SH-SY5Y (cell line): ENCODE results near the gene PET100.

ENCODE experiments used
- GATA2 ChIP-seq: IDR thresholded peaks from 2 replicates; pipeline ENCODE4 v1.6.1; 2011; ENCODE audit warnings: mild to moderate bottlenecking, low read depth, low read length
- GATA3 ChIP-seq: IDR thresholded peaks from 2 replicates; pipeline ENCODE4 v1.6.1; 2011; ENCODE audit warnings: low read depth, mild to moderate bottlenecking, low read length, moderate library complexity

Gene PET100

GRCh38 chr19:7620442-7621412, 8.9 kb upstream of the PET100 start:
- TF ChIP-seq GATA2 (no peak), GATA3 (no peak)

- TF ChIP-seq GATA2 (no peak), GATA3 (no peak)
Measured at GRCh38 chr19:7622933-7623685, 6.5 kb upstream of the PET100 start.

- TF ChIP-seq GATA3 (no peak), GATA2 (no peak)
Measured at GRCh38 chr19:7623725-7624603, 5.6 kb upstream of the PET100 start.

- TF ChIP-seq GATA3 (no peak), GATA2 (no peak)
Measured at GRCh38 chr19:7624810-7625209, 4.8 kb upstream of the PET100 start.

GRCh38 chr19:7625763-7626372, 3.7 kb upstream of the PET100 start:
- TF ChIP-seq GATA3 (no peak), GATA2 (no peak)

- TF ChIP-seq GATA2 (no peak), GATA3 (no peak)
Measured at GRCh38 chr19:7627166-7627565, 2.4 kb upstream of the PET100 start.

GRCh38 chr19:7628589-7629311, 843 bp upstream of the PET100 start:
- TF ChIP-seq GATA2: no peak
- no peak for TF ChIP-seq GATA3

GRCh38 chr19:7631577-7631976, 2.0 kb downstream of the PET100 start:
- no peak for TF ChIP-seq GATA3
- no peak for TF ChIP-seq GATA2

- no peak for TF ChIP-seq GATA2
- TF ChIP-seq GATA3: no peak
Measured at GRCh38 chr19:7632340-7633203, 3.0 kb downstream of the PET100 start.

GRCh38 chr19:7633698-7634097, 4.1 kb downstream of the PET100 start, which contains the start of gene PCP2:
Gene PCP2, minus strand, starts transcription at chr19:7633719. Its CDS starts 262 bp downstream, at chr19:7633457.
- TF ChIP-seq GATA3 (no peak), GATA2 (no peak)

- TF ChIP-seq GATA2 (no peak), GATA3 (no peak)
Measured at GRCh38 chr19:7635670-7636069, 6.1 kb downstream of the PET100 start.

- TF ChIP-seq GATA3 (no peak), GATA2 (no peak)
Measured at GRCh38 chr19:7636317-7636690, 6.7 kb downstream of the PET100 start.
